AG10803 (cell line): ENCODE measurements around the gene PSRC1.

ENCODE experiments used
- DNase-seq: peaks from one replicate; pipeline ENCODE4 v3.0.0; 2010; ENCODE audit warnings: low read depth
- H3K4me3 ChIP-seq: 2 replicates; pipeline ENCODE4 v1.5.1; 2011; ENCODE audit warnings: mild to moderate bottlenecking, low read length, control low read depth
- TF ChIP-seq, protein P1 (sequence below): conservative IDR thresholded peaks from 2 replicates; pipeline ENCODE4 v1.5.1; 2011; ENCODE audit warnings: mild to moderate bottlenecking, low read length, control low read depth, inconsistent platforms

The PSRC1 gene

DNA sequence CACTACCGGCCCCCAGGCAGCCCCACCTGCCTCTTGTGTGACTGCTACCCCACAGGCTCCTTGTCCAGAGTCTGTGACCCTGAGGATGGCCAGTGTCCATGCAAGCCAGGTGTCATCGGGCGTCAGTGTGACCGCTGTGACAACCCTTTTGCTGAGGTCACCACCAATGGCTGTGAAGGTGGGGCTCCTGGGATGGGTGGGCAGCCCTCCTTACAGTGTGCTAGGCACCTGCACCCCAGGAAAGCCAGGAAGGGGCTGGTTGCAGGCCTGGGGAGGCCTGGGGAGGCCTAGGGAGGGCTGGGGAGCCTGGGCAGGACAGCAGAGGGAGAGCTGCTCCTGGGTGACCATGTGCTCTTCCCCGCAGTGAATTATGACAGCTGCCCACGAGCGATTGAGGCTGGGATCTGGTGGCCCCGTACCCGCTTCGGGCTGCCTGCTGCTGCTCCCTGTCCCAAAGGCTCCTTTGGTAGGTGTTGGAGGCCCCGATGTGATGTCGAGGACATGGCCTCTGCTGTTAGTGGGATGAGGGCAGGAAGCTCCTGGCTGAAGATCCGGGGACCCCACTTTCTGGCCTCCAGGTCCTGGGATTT lies 17.1 kb downstream of the PSRC1 start:
- H3K4me3 ChIP-seq, result no peak overlapping the region
- TF ChIP-seq, protein P1, sequence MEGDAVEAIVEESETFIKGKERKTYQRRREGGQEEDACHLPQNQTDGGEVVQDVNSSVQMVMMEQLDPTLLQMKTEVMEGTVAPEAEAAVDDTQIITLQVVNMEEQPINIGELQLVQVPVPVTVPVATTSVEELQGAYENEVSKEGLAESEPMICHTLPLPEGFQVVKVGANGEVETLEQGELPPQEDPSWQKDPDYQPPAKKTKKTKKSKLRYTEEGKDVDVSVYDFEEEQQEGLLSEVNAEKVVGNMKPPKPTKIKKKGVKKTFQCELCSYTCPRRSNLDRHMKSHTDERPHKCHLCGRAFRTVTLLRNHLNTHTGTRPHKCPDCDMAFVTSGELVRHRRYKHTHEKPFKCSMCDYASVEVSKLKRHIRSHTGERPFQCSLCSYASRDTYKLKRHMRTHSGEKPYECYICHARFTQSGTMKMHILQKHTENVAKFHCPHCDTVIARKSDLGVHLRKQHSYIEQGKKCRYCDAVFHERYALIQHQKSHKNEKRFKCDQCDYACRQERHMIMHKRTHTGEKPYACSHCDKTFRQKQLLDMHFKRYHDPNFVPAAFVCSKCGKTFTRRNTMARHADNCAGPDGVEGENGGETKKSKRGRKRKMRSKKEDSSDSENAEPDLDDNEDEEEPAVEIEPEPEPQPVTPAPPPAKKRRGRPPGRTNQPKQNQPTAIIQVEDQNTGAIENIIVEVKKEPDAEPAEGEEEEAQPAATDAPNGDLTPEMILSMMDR, result no peak
- no peak for DNase-seq

- H3K4me3 ChIP-seq, result no peak overlapping the region
- no peak for DNase-seq
- TF ChIP-seq, protein P1, result no peak
These were observed 17.9 kb downstream of the PSRC1 start for GRCh38 chr1:109265016-109265415.

GRCh38 chr1:109264379-109264755 lies 18.6 kb downstream of the PSRC1 start:
- TF ChIP-seq, protein P1, result no peak
- no peak overlapping the region for H3K4me3 ChIP-seq
- DNase-seq, result no peak

GRCh38 chr1:109263597-109264378 lies 19.2 kb downstream of the PSRC1 start:
- DNase-seq, result peak; percentile 73
- TF ChIP-seq, protein P1, result peak; percentile 96
- H3K4me3 ChIP-seq, result no peak overlapping the region

DNA sequence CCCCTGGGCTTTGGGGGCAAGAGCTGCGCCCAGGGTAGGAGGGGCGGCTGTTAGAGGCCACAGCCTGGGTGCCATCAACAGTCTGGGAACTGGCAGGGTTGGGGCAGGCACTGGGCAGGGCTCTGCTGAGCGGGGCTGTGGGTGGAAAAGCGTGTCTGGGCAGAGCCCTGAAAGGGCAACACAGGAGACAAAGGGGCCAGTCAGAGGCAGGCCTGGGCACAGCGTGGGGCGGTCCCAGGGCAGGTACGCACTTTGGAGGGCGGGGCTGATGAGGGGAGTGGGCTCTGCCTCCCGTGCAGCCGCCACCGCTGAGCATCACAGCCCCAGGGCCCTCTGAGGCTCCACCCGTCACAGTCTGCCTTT lies 19.7 kb downstream of the PSRC1 start:
- H3K4me3 ChIP-seq, result no peak overlapping the region
- TF ChIP-seq, protein P1, result no peak
- no peak for DNase-seq

DNA sequence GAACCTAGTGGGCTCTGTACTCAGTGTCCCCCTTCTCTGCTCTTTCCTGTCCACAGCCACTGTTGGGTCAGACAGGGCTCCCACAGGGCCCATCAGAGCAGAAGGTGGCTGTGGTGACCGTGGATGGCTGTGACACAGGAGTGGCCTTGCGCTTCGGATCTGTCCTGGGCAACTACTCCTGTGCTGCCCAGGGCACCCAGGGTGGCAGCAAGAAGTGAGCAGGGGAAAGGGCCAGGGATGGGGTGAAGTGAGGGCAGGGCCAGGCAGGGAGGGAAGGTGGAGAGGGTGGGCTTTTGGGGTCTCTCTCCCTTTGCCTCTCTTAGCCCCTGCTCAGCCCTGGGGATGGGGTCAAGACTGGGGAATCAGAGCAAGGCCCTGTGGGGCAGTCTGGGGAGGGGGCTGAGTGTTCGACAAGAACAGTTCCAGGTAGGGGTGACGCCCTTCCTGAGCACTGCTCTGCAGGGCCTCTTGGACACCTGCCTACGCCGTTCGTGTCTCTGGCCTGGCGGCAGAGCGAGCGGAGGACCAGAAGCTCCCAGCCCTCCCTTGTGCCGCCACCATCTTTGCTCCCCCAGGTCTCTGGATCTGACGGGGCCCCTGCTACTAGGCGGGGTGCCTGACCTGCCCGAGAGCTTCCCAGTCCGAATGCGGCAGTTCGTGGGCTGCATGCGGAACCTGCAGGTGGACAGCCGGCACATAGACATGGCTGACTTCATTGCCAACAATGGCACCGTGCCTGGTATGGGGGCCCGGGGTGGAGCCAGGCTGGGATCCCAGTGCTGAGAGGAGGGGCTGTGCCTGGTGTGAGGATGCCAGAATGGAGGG lies 20.5 kb downstream of the PSRC1 start:
- H3K4me3 ChIP-seq, result no peak overlapping the region
- DNase-seq, result no peak

More for the DNA sequence above, 20.5 kb downstream of the PSRC1 start:
- TF ChIP-seq, protein P1, result no peak
